ENCODE data around the gene MORC4. TPM values are rescaled to one million over a fixed set of nuclear protein-coding genes. Genes with fewer than 3 reads are reported as not detected.
A peak's percentile ranks its signal among the peaks of the same experiment; 100 is the strongest.

MORC4 gene
- total RNA-seq, 1 donor, result 38.4 TPM

DNA sequence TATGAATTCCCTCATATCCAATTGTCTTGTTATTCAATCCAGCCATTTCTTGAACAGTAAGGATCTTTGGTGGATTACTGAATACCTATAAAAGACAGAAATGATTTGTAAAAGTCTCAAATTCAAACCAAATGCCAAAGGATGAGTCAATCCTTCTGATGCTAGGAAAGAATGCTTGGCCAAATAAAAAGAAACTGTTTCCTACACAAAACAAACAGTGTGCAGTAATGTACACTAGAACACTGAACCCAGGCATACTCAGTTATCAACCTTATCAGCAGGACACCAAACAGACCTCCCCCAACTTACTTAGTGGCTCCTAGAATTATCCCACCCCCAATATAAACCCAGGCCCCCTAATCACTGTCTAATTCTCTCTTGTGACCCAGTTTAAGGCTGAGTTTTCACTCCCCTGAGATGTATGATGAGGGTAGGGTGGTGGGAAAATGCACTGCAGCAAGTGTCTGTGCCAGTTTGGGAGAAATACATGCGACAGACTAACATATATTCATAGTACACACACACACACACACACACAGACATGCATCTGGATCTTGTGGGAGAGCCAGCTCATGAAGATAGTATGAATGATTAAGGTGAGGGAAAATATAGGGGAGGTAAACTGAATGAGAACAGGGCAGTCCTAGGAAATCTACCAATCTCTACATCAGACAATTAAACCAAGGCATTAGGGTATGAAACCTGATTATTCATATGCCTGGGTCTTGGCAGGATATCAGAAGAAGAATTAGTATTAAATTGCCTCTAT is 44.8 kb downstream of the MORC4 start:
- TF ChIP-seq, protein P1, sequence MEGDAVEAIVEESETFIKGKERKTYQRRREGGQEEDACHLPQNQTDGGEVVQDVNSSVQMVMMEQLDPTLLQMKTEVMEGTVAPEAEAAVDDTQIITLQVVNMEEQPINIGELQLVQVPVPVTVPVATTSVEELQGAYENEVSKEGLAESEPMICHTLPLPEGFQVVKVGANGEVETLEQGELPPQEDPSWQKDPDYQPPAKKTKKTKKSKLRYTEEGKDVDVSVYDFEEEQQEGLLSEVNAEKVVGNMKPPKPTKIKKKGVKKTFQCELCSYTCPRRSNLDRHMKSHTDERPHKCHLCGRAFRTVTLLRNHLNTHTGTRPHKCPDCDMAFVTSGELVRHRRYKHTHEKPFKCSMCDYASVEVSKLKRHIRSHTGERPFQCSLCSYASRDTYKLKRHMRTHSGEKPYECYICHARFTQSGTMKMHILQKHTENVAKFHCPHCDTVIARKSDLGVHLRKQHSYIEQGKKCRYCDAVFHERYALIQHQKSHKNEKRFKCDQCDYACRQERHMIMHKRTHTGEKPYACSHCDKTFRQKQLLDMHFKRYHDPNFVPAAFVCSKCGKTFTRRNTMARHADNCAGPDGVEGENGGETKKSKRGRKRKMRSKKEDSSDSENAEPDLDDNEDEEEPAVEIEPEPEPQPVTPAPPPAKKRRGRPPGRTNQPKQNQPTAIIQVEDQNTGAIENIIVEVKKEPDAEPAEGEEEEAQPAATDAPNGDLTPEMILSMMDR (IDR thresholded peaks at IDR 0.05; ENCODE audit: insufficient read depth, low read length), result no peak
- DNase-seq (ENCODE audit: low read depth), result peak; percentile 28
- H3K4me3 ChIP-seq (ENCODE audit: low read depth, low read length), result no peak overlapping the region

DNA sequence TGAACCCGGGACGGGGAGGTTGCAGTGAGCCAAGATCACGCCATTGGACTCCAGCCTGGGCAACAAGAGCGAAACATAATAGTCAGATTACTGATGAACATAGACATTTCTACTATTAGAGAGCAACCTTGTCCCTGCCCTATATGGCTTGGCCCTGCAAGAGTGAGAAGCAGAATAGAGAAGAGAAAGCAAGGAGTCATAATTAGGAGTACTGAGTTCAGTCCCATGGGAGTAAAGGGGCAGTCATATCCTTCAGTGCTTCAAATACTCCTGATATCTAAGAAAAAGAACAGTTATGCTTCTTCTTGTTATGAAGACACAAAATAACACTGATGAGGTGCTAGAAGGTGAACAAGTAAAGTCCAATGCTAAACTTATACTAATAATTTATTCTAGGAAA is 46.0 kb downstream of the MORC4 start:
- H3K4me3 ChIP-seq (ENCODE audit: low read depth, low read length), result no peak overlapping the region
- TF ChIP-seq, protein P1 (IDR thresholded peaks at IDR 0.05; ENCODE audit: insufficient read depth, low read length), result no peak
- no peak for DNase-seq (ENCODE audit: low read depth)

DNA sequence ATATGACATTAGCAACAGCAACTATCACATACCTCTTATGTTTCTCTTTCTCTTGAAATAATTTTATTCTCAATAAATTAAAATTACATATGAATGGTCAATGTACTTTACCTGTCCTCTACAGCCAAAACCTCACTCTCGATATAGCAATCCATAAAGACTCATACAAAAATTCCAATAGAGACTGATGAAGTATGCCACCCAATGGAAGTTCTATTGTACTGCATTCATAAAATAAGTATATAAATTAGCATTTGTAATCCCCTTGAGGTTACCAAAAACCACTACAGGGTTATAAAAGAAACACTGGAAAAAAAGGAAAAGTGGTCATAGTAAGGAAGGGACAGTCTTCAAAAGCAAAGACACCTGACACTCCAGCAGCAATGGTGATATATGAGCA is 47.0 kb downstream of the MORC4 start:
- TF ChIP-seq, protein P1 (IDR thresholded peaks at IDR 0.05; ENCODE audit: insufficient read depth, low read length), result peak; percentile 42
- DNase-seq (ENCODE audit: low read depth), result peak; percentile 54
- H3K4me3 ChIP-seq (ENCODE audit: low read depth, low read length), result no peak overlapping the region

DNA sequence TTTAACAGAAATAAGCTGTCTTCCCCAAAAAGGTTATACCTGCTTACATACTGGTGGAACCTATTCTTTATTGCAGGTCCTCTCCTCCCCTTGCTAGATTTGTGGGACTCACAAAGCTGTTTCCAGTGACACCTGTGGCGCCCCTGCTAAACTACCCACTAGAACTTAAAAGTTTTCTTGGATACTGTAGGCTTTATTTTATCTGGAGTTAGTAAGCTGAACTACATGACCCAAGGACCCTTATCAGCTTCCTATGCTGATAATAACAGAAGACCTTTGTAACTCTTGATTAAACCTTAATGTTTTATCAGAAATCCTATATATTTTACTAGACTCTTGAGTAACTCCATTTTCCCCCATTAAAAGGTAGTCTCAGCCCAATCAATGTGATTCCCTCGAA is 47.5 kb downstream of the MORC4 start:
- no peak for DNase-seq (ENCODE audit: low read depth)
- TF ChIP-seq, protein P1 (IDR thresholded peaks at IDR 0.05; ENCODE audit: insufficient read depth, low read length), result no peak
- no peak overlapping the region for H3K4me3 ChIP-seq (ENCODE audit: low read depth, low read length)

DNA sequence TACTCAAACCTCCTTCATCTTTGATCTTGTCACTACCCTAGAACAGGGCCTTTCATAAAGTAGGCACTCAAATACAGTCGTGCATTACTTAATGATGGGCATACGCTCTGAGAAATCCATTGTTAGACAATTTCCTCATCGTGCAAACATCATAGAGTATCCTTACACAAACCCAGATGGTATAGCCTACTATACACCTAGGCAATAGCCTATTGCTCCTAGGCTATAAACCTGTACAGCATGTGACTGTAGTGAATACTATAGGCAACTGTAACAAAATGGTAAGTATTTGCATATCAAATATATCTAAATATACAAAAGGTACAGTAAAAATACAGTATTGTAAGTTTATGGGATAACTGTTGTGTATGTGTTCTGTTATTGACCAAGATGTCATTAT is 47.9 kb downstream of the MORC4 start:
- no peak for DNase-seq (ENCODE audit: low read depth)
- TF ChIP-seq, protein P1 (IDR thresholded peaks at IDR 0.05; ENCODE audit: insufficient read depth, low read length), result no peak
- no peak overlapping the region for H3K4me3 ChIP-seq (ENCODE audit: low read depth, low read length)

DNA sequence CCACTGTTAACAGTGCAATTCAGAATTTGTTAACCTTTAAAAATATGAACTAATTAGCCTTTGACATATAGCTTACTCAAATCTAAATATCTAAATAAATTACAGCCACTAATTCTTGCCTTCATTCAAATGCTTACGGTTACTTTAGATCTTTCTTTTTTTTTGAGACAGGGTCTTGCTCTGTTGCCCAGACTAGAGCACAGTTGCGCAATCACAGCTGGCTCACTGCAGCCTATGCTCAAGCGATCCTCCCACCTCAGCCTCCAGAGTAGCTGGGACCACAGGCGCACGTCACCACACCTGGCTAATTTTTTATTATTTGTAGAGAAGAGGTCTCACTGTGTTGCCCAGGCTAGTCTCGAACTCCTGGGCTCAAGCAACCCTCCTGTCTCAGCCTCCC is 48.8 kb downstream of the MORC4 start:
- H3K4me3 ChIP-seq (ENCODE audit: low read depth, low read length), result no peak overlapping the region
- no peak for DNase-seq (ENCODE audit: low read depth)
- TF ChIP-seq, protein P1 (IDR thresholded peaks at IDR 0.05; ENCODE audit: insufficient read depth, low read length), result no peak

DNA sequence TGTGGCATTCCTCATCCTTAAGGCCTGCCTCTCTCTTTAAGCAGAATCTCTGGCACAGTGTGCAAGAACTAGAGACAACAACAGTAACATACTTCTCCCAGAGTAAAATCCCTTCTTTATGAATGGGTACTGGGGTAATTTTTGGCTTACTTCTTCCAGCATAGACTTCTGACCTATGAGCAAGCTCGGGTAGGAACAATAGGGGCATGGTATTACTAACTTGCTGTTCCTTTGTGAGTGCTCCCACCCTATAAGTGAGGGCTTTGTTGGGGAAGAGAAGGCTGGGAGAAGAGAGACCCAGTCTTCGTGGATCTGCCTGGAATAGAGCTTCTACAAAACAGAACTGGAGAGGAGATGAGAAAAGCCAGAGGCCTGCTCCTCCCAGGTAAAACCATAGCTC is 49.6 kb downstream of the MORC4 start:
- no peak overlapping the region for H3K4me3 ChIP-seq (ENCODE audit: low read depth, low read length)
- no peak for DNase-seq (ENCODE audit: low read depth)
- TF ChIP-seq, protein P1 (IDR thresholded peaks at IDR 0.05; ENCODE audit: insufficient read depth, low read length), result no peak
